A549 (cell line): ENCODE measurements around the gene TM7SF2.

ENCODE experiments used
- CTCF ChIP-seq: fragments of >200 bp; sonication (Bioruptor Twin); formaldehyde crosslinking; IDR thresholded peaks from 3 replicates; pipeline ENCODE4 v1.5.1; 2016
- POLR2AphosphoS2 ChIP-seq: conservative IDR thresholded peaks from 2 replicates; pipeline ENCODE4 v1.6.1; 2012; ENCODE audit warnings: low read length, improper control_type of control experiment, inconsistent platforms
- RAD21 ChIP-seq, 2 experiments: fragments of >200 bp in 1 of 2; sonication (Bioruptor Twin) in 1 of 2; formaldehyde crosslinking in 1 of 2; IDR thresholded peaks in 1 of 2; conservative IDR thresholded peaks in 1 of 2; 2 replicates in 1 of 2; 3 replicates in 1 of 2; pipeline ENCODE4 v1.6.1; 2012 to 2018; ENCODE audit warnings: inconsistent platforms in 1 of 2

GRCh38 chr11:65107078-65107477, 4.6 kb upstream of the TM7SF2 start:
- TF ChIP-seq CTCF (no peak), POLR2AphosphoS2 (no peak), RAD21 (conservative IDR thresholded peaks at IDR 0.05 in 1 of 2, IDR thresholded peaks at IDR 0.05 in 1 of 2) (no peak)
